ENCODE results near the gene S100B.

S100B gene

DNA sequence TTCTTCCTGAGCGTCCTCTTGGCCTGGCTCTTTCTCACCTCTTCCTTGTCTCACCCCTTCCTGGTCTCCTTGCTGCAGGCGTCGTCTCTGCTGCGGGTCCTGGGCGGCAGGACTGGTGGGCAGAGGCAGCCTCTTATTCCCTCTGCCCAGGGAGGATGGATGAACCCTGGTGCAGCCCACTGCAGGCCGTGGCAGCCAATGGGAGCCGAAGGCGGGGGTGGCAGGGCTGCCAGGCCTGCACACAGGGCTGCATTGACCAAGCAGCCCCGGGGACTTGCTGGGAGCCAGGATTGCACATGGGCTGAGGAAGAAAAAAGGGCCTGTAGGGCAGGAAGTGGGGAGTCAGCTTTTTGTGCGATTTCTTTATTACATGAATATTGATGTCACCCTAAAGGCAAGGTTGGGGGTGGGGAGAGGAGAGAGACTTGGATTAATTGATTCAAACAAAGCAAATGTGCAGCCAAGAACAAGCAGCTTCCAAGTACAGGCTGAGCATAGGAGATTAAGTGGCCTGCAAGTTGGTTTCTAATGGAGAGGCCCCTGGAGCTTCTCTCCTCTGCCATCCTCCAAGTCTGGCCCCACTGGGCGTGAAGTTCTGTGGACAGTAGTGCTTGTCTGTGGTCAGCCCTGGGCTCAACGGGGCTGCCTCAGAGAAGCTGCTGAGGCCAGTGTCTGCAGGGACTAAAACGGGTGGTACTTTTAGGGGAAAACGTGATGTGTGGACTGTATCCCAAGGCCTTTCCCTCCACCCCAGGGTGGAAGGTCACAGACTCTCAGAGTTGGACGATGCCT is at the start of gene S100B:
TSS of gene S100B (minus strand) at position 108 of the 792 bp plus-strand sequence. CDS start 2,667 bp downstream, outside the sequence.
- DNase-seq (ENCODE audit: low read depth), result no peak
- TF ChIP-seq, protein P1, sequence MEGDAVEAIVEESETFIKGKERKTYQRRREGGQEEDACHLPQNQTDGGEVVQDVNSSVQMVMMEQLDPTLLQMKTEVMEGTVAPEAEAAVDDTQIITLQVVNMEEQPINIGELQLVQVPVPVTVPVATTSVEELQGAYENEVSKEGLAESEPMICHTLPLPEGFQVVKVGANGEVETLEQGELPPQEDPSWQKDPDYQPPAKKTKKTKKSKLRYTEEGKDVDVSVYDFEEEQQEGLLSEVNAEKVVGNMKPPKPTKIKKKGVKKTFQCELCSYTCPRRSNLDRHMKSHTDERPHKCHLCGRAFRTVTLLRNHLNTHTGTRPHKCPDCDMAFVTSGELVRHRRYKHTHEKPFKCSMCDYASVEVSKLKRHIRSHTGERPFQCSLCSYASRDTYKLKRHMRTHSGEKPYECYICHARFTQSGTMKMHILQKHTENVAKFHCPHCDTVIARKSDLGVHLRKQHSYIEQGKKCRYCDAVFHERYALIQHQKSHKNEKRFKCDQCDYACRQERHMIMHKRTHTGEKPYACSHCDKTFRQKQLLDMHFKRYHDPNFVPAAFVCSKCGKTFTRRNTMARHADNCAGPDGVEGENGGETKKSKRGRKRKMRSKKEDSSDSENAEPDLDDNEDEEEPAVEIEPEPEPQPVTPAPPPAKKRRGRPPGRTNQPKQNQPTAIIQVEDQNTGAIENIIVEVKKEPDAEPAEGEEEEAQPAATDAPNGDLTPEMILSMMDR (conservative IDR thresholded peaks at IDR 0.05; ENCODE audit: low read length), result no peak
- H3K4me3 ChIP-seq (ENCODE audit: low read length), result no peak within 1 kb of the TSS

DNA sequence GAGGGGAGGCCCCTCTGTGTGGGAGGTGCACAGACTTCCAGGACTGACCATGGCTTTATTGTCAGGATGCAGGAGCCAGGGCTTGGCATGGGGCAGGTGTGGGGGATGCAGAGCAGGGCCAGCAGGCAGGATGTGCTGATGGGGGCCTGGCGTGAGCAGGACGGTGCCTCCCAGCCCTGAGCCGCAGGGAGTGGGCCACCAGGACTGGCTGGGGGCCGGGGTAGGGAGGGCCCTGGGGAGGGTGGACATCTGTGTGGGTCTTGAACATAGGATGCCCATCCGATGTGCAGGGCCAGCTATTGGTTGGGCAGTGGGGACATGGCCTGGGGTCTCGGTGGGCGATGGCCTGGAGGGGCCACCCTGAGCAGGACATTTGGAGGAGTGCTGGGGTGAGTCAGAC is 46.2 kb upstream of the S100B start:
- TF ChIP-seq, protein P1 (conservative IDR thresholded peaks at IDR 0.05; ENCODE audit: low read length), result no peak
- DNase-seq (ENCODE audit: low read depth), result no peak
- no peak overlapping the region for H3K4me3 ChIP-seq (ENCODE audit: low read length)

- DNase-seq (ENCODE audit: low read depth), result no peak
- H3K4me3 ChIP-seq (ENCODE audit: low read length), result no peak overlapping the region
- TF ChIP-seq, protein P1 (conservative IDR thresholded peaks at IDR 0.05; ENCODE audit: low read length), result no peak
Observed at GRCh38 chr21:46650476-46651098, 45.7 kb upstream of the S100B start.

DNA sequence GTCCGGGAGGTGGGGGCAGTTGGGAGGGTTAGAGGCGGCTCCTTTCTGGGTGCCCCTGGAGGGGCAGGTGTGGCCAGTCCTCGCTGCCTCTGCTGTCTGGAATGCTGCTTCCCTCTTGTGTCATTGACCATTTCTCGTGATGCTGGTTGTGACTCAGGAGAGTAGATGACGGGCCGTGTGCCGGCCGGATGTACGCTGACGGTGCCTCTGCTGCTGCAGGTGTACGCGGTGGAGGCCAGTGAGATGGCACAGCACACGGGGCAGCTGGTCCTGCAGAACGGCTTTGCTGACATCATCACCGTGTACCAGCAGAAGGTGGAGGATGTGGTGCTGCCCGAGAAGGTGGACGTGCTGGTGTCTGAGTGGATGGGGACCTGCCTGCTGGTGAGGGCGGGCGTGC is 44.5 kb upstream of the S100B start:
- DNase-seq (ENCODE audit: low read depth), result no peak
- H3K4me3 ChIP-seq (ENCODE audit: low read length), result no peak overlapping the region
- TF ChIP-seq, protein P1 (conservative IDR thresholded peaks at IDR 0.05; ENCODE audit: low read length), result no peak

- TF ChIP-seq, protein P1 (conservative IDR thresholded peaks at IDR 0.05; ENCODE audit: low read length), result no peak
- H3K4me3 ChIP-seq (ENCODE audit: low read length), result no peak overlapping the region
- no peak for DNase-seq (ENCODE audit: low read depth)
Observed at GRCh38 chr21:46648539-46648938, 43.7 kb upstream of the S100B start.

- H3K4me3 ChIP-seq (ENCODE audit: low read length), result no peak overlapping the region
- no peak for DNase-seq (ENCODE audit: low read depth)
- TF ChIP-seq, protein P1 (conservative IDR thresholded peaks at IDR 0.05; ENCODE audit: low read length), result no peak
Observed at GRCh38 chr21:46646541-46647154, 41.8 kb upstream of the S100B start.

Data from AG10803 (cell line).